ENCODE measurements around the gene ZNHIT2.

Gene ZNHIT2

GRCh38 chr11:65072631-65072966 is 44.9 kb downstream of the ZNHIT2 start:
- DNase-seq (ENCODE audit: low read depth, low spot score): no peak

GRCh38 chr11:65071907-65072630 is 45.4 kb downstream of the ZNHIT2 start:
- DNase-seq (ENCODE audit: low read depth, low spot score): no peak

DNA sequence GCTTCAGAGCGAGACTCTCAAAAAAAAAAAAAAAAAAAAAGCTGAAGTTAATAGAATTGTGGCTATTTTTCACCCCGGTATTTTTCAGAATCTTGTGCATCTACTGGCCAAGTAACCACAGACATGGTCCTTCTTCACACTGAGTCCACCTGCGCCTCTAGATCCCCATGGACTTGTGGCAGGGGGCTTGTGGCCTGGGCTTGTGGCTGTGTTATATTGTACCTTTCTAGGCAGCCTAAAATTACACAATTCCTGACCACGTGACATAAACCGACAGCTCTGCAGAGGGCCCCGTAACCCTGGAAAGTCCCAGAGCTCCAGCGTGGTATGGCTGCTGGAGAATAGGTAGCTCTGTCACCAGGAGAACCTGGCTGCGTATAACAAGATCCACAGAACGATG is 48.3 kb downstream of the ZNHIT2 start:
- no peak for DNase-seq (ENCODE audit: low read depth, low spot score)

DNA sequence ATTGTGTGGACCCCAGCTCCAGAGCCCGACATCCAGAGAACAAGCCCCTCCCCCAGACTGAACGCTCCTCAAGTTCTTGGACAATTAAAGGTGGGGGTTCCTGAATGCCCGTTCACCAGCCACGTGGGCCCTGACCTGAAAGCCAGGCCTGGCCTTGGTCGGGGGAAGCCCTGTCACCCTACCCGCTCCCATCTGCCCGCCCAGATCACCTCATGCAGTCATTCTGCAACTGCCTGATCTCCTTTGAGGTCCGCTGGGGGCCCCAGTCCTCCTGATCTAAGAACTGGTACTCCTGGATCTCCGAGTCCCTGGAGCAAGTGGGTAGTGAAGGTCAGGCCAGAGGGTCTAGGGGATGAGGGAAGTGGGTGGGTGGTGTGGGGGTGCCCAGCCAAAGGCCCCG is 50.1 kb downstream of the ZNHIT2 start:
- DNase-seq (ENCODE audit: low read depth, low spot score): no peak

GRCh38 chr11:65066805-65067291 is 50.7 kb downstream of the ZNHIT2 start:
- DNase-seq (ENCODE audit: low read depth, low spot score): no peak
